LNCAP (cell line): ENCODE measurements around the gene TYMS.
A peak's percentile ranks its signal among the peaks of the same experiment; 100 is the strongest.

ENCODE experiments used
- TF ChIP-seq, protein P1 (sequence below): fragments of 450-650 bp; IDR thresholded peaks from 2 replicates; pipeline ENCODE4 v1.5.1; 2017; ENCODE audit warnings: mild to moderate bottlenecking

Gene TYMS

DNA sequence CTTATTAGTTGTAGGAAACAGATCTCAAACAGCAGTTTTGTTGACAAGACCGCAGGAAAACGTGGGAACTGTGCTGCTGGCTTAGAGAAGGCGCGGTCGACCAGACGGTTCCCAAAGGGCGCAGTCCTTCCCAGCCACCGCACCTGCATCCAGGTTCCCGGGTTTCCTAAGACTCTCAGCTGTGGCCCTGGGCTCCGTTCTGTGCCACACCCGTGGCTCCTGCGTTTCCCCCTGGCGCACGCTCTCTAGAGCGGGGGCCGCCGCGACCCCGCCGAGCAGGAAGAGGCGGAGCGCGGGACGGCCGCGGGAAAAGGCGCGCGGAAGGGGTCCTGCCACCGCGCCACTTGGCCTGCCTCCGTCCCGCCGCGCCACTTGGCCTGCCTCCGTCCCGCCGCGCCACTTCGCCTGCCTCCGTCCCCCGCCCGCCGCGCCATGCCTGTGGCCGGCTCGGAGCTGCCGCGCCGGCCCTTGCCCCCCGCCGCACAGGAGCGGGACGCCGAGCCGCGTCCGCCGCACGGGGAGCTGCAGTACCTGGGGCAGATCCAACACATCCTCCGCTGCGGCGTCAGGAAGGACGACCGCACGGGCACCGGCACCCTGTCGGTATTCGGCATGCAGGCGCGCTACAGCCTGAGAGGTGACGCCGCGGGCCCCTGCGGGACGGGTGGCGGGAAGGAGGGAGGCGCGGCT lies at the start of gene TYMS:
TSS of gene TYMS (plus strand) at position 343 of the 690 bp plus-strand sequence. CDS start at position 433, 90 bp downstream.
- TF ChIP-seq, protein P1, sequence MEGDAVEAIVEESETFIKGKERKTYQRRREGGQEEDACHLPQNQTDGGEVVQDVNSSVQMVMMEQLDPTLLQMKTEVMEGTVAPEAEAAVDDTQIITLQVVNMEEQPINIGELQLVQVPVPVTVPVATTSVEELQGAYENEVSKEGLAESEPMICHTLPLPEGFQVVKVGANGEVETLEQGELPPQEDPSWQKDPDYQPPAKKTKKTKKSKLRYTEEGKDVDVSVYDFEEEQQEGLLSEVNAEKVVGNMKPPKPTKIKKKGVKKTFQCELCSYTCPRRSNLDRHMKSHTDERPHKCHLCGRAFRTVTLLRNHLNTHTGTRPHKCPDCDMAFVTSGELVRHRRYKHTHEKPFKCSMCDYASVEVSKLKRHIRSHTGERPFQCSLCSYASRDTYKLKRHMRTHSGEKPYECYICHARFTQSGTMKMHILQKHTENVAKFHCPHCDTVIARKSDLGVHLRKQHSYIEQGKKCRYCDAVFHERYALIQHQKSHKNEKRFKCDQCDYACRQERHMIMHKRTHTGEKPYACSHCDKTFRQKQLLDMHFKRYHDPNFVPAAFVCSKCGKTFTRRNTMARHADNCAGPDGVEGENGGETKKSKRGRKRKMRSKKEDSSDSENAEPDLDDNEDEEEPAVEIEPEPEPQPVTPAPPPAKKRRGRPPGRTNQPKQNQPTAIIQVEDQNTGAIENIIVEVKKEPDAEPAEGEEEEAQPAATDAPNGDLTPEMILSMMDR: peak; percentile 24; the same call in 1 of the 2 replicates

DNA sequence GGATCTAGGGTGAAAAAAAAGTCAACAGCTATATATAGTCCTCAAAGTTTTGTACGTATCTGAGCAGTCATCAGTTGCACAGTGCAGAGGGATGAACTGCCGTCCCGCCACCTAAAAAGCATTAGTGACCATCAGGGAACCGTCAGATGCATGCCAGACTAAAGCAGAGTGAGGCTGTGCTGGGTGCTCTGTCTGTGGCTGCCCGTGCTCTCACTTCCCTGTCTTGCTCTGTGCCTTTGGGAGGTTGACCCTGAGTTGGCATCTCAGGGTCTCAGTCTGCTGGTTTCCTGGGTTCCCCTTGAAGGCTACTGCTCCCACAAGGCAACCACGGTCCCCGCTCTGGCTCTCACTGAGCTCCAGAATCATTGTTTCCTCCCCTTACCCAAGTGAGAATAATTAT lies 49.5 kb upstream of the TYMS start:
- TF ChIP-seq, protein P1: no peak

DNA sequence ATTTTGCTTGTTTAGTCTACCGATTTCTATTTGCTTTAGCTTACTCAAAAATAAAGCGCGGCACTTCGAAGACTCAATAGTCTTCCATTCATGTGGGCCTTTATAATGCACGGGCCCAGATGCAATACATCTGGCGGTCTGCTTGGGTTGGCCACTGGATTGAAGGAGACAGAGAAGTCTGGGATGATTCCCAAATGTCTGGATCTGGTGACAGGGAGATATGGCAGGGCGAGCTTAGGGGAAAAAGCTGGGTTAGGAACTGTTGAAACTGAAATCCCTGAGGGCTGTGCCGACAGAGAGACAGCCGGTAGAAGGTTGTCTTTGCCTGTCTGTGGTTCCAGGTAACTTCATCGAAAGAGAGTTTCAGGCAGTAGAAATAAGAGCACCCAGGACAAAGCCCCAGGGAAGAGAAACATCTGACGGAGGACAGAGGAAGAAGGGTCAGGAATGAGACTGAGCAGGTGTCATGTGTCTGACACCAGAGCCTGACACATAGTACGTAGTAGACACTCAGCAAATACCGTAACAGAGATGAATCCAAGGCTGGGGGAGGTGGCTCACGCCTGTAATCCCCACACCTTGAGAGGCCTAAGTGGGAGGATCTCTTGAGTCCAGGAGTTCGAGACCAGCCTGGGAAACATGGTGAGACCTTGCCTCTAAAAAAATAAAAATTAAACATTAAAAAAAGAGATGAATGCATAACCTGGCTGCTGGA lies 47.1 kb upstream of the TYMS start:
- TF ChIP-seq, protein P1: no peak

DNA sequence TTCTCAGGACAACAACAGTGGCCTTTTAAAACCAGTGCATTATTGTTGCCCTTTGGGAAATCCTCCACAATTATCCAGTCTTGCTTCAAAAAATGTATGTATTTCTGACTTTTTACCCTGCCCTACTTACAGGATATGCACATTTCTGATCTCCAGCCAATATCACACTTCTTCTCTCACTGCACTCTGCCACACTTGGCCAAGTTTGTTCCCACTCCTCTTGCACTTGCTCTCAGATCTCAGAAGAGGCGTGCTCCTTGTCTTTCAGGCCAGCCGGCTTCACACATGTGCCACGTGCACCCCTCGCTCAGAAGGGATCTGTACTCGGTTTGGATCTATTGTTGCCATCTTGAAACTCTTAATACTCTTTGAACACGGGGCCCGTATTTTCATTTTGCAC lies 45.3 kb upstream of the TYMS start:
- TF ChIP-seq, protein P1: no peak

DNA sequence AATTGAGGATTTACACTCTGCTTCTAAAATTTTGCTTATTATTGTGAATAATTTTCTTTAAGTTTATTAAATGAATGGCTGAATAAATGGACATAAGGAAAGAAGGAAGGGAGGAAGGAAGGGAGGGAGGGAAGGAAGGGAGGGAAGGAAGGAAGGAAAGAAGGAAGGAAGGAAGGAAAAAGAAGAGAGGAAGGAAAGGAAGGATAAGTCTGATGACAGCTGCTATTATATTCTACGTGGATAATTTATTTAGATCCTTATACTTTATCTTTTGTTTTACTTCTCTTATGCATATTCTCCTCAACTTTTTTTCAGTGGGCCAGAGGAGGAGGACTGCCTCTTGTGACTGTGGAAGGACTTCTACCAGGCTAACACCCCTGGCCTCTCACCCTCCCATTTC lies 43.3 kb upstream of the TYMS start:
- TF ChIP-seq, protein P1: no peak

DNA sequence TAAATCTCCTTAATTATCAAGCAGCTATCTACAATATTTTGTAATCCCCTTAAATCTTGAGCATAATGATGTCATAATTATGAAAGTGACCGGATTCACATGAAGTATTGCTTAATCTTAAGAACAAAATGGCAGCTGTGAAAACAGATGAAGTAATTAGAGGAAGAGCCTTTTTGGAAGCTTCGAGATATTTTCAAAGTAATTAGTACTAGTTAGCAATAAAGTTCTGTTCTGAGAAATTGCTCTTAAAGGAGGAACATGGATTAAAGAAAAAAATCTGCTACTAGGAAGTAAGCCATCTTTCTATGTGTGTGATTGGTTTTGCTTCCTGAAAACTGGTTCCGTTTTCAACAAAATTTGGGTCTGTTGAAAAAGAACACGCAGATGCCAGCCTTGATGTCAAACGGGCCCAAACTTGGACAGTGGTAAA lies 42.3 kb upstream of the TYMS start:
- TF ChIP-seq, protein P1: no peak

DNA sequence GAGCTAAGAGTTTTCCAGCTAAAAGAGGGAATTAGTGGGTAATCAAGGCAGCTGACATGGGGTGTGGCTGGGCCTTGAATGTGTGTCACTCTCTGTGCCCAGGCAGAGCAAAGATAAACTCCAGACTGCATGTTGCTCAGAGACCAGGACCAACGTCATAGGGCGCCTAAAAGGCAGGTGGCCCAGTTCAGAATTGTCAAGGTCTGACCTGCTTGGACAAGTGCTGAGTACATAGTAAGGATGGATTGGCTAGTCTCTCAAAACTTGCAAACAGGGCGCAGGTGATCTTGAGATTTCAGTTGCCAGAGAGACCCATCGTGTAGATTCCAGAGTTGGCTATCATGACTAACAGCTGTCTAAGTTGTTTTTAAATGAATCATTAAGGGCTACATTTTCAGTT lies 41.7 kb upstream of the TYMS start:
- TF ChIP-seq, protein P1: no peak
